Measurements from ENCODE around the gene CADM2.

Gene CADM2

GRCh38 chr3:85304360-85304964 is 345.7 kb downstream of the CADM2 start:
- no peak for FAIRE-seq
- peak; percentile 2 for DNase-seq (ENCODE audit: low spot score)

DNA sequence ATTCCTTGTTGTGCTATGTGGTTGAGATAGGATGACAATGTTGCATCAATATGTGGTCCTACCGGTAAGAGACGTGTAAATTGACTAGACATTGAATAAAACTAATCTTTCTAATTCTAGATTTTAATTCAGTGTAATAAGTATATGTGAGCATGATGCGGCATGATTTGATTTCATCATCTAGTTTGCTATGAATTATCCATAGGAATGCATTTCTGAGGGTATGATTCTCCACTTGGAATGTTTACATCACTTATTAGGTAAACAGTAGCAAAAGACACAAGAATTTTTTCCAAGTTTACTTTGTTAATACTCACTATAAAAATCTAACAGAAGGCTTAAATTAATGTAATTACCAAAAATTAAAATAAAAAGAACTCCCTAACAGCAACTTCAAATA is 353.5 kb downstream of the CADM2 start:
- FAIRE-seq (no peak), DNase-seq (ENCODE audit: low spot score) (no peak)

DNA sequence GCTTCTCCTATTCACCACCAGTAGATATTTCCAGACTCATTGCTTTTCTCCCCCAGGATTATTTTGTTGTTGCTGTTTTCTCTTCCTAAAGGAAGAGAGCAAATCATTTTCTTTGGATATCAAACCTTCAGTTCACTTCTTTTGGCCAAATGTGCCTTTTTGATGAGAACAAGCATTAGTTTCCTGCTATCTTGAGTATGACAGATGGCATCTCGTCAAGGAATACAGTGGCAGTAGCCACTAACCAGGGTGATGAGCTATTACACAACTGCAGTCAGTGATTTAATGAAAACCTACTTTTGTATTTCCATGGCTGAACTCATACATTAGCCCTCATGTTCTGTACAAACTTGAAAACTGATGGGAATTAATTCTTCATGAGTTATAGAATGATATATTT is 354.6 kb downstream of the CADM2 start:
- DNase-seq (ENCODE audit: low spot score) (no peak), FAIRE-seq (no peak)

DNA sequence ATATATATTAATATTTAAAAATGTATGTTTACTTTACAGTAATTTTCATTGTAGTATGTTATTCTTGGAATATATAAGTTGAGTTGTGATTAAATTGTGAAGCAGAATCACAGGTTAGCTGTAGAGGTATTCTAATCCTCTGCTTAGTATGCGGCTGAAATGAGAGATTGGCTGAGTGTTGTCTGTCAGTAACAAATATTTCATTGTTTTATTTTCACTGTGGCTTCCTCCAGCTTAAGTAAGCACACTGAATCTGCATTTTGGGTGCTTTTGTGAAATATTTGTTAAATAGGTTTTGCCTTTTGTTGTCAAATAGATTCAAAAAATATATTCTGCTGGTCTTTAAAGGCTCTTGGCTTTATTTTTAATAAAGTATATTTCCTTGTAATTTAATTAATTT is 357.5 kb downstream of the CADM2 start:
- FAIRE-seq: no peak
- no peak for DNase-seq (ENCODE audit: low spot score)

GRCh38 chr3:85321892-85322291 is 363.1 kb downstream of the CADM2 start:
- no peak for FAIRE-seq

DNA sequence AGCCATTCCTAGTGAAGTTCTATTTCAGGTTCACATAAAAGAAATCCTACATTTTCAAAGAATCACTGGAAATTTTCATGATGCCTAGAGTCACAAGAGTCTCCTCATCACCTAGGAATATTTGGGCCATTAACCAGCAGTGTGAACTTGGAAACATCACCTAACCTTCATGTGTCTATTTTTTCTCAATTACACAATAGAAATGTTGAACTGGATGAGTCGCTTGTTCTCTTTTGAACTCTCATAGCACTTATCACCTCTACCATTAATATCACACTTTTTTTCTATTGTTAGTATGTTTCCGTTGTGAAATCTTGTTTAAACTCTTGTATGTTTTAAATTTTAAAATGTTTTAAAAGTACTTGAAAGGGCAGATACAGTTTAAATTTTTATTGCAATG is 371.3 kb downstream of the CADM2 start:
- DNase-seq (ENCODE audit: low spot score): no peak
- no peak for FAIRE-seq

More at GRCh38 chr3:85321892-85322291, 363.1 kb downstream of the CADM2 start:
- no peak for DNase-seq (ENCODE audit: low spot score)

DNA sequence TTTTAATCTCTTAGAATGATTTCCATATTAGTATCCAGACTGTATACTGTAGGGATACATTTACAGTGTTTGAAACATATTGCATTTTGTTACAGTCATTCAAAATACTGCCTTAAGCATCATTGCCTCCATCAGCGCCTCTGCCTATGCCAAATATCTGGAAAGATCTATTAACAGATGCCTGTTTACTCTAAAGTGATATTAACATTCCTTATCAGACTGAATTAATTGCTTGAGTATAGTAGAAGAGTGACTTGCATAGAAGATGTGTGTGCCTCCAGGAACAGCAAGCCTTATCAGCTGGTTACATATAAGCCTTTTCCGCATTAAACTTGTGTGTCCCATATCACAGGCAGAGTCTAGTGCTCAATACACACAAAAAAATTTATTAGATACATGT is 379.1 kb downstream of the CADM2 start:
- DNase-seq (ENCODE audit: low spot score) (no peak), FAIRE-seq (no peak)

- DNase-seq (ENCODE audit: low spot score): peak; percentile 25
- FAIRE-seq: peak; percentile 93
Observed at GRCh38 chr3:85342915-85343314, 384.1 kb downstream of the CADM2 start.

- no peak for DNase-seq (ENCODE audit: low spot score)
- FAIRE-seq: no peak
Observed at GRCh38 chr3:85355572-85355971, 396.8 kb downstream of the CADM2 start.

DNA sequence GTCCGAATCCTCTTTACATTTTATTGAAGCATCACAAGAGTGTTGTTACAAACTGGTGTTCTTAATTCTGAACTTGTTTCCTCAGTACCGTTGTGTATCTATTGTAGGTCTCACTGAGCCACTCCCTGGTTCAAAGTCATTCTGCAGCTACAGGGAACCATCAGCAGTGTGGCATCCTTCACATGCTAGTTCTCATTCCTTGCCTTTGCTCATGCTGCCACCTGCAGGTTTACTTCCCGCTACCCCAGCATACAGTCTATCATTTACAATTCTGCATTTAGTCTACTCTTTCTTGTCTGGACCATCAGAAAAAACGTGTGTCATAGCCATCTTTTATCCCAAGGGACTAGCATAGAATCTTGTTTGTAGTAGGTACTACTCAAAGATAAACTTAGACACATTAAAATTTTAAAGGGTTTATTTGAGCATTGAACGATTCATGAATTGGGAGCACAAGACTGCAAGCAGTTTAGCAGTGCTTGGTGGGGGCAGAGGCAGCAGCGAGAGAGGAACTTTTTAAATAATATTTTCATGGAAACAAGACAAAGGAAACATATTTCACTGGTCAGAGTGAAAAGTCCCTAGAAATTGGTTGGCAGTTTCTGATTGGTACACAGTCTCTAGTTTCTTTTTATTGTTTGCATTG is 402.1 kb downstream of the CADM2 start:
- no peak for FAIRE-seq
- peak; percentile 52 for DNase-seq (ENCODE audit: low spot score)

DNA sequence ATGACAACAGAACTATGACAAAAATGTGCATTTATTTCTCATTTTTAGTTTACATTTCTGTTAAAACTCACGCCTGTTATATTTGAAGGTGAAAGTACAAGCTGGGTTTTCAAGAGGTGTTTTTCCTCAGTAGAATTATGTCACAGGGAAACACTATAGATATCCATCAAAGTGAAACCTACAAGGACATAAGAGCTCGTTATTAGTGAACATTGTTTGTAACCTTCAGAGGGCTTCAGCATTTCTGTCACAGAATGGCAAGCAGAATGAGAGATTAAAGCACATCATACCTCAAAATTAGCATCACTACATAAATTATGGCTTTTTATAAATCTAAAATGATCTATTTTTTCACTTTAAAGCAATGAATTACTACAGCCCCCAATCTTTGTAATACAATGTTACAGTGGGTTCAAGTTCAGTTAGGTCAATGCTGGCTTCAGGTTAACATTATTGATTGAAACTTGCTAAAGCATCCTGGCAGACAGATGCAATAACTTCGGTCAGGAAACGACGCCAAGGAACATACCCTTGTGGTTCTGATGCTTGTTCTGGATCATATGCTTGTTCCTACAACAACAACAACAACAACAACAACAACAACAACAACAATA is 405.6 kb downstream of the CADM2 start:
- FAIRE-seq (no peak), DNase-seq (ENCODE audit: low spot score) (no peak)

DNA sequence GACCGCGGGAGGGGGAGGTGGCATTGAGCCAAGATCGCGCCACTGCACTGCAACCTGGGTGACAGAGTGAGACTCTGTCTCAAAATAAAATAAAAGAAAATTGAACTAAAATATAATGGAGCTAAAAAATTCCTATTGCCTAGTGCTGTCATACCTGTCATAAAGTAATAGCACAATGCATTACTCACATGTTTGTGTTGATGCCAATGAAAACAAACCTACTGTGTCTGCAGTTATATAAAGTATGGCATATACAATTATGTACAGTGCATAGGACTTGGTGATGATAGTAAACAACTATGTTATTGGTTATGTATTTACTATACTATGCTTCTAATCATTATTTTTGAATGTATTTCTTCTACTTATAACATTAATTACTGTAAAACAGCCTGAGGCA is 411.6 kb downstream of the CADM2 start:
- DNase-seq (ENCODE audit: low spot score): no peak
- FAIRE-seq: no peak

DNA sequence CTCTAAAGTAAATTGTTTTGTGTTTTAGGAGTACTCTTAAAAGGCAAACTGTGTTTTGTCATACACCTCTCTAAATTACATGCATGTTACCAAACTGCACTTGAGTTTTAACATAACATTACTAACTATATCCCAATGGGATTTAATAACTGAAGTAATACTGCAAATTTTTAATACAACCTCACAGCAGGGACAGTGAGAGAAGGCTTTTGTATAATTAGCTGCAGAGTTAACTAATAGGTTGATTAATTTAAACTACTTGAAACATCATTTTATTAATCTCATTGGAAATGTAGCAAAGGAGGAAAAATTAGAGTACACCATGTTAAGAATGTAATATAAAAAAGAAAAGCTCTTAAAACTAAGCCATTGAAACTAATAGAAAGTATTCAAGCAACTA is 417.3 kb downstream of the CADM2 start:
- DNase-seq (ENCODE audit: low spot score) (no peak), FAIRE-seq (no peak)

DNA sequence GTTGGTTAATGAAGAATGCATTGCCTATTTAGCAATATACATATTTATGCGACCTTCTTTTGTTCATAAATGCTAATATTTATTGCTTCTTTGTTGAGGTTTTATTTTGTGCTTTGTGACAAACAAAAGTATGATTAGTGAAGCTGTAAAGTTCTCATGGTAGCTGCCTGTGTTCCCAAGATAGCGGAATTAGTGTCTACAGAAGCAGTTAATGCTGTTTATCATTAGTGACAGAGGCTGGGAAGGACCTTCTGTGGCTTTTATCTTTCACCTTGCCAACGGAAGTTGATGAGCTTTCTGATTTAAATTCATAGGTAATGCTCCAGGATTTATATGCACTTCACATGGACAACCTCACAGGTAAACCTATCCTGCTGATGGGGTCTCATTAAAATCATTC is 418.3 kb downstream of the CADM2 start:
- FAIRE-seq: no peak

GRCh38 chr3:85384372-85384771 is 425.6 kb downstream of the CADM2 start:
- FAIRE-seq: no peak

More for the DNA sequence above, 418.3 kb downstream of the CADM2 start:
- DNase-seq (ENCODE audit: low spot score): no peak

GRCh38 chr3:85387913-85388505 is 429.2 kb downstream of the CADM2 start:
- FAIRE-seq (no peak), DNase-seq (ENCODE audit: low spot score) (no peak)

More at GRCh38 chr3:85384372-85384771, 425.6 kb downstream of the CADM2 start:
- no peak for DNase-seq (ENCODE audit: low spot score)

- DNase-seq (ENCODE audit: low spot score) (no peak), FAIRE-seq (no peak)
Observed at GRCh38 chr3:85394424-85394823, 435.6 kb downstream of the CADM2 start.

GRCh38 chr3:85397434-85397833 is 438.6 kb downstream of the CADM2 start:
- no peak for FAIRE-seq
- DNase-seq (ENCODE audit: low spot score): no peak

DNA sequence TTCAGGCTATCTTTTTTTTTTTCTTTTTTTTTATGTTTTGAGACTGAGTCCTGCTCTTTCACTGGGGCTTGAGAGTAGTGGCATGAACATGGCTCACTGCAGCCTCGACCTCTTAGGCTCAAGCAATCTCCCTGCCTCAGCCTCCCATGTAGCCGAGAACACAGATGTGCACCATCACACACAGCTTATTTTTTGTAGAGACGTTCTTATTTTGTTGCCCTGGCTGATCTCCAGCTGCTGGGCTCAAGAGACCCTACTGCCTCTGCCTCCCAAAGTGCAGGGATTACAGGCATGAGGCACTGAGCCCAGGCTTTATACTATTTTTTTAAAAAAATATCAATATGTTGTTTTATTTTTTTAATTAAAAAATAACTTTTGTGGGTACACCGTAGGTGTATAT is 467.3 kb downstream of the CADM2 start:
- DNase-seq (ENCODE audit: low spot score): no peak
- no peak for FAIRE-seq

DNA sequence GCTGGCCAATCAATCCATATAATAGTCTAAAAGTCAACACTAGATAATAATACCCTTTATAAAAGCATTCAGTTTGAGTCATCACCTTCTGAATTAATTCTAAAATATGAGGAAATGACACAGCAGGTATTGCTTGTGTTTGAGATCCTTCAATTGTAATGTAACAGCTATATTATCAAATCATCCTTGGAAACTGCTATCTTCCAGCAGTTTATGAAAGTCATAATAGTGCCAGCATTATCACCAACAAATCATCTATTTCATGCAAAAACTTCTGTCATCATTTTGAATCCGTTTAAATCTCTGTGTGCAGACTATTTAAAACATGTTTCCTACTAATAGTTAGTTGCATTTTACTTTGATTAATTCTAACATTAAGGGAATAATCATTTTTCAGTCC is 468.7 kb downstream of the CADM2 start:
- DNase-seq (ENCODE audit: low spot score) (no peak), FAIRE-seq (no peak)

DNA sequence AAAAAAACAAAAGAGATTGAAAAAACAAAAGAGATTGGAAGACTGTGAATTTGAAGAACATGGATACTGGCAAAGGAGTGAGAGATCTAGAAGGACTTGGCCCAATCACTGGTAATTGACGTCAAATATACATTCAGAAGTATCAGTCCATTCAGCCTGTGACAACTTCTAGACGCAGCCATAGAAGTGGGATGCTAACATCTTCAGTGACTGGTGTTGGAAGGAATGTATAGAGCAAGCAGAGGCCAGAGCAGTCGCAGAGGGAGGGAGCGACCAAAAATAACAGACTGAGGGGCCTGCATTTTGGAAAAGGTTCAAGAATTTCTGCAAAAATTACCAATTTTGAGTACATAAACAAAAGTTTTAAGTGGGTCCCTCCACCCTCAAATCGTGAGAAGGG is 473.3 kb downstream of the CADM2 start:
- no peak for DNase-seq (ENCODE audit: low spot score)
- no peak for FAIRE-seq

GRCh38 chr3:85433319-85433718 is 474.5 kb downstream of the CADM2 start:
- FAIRE-seq: no peak

More at GRCh38 chr3:85433319-85433718, 474.5 kb downstream of the CADM2 start:
- no peak for DNase-seq (ENCODE audit: low spot score)
